SH-SY5Y (cell line): ENCODE measurements around the gene GAS7.

Experiments used
- GATA2 ChIP-seq: IDR thresholded peaks from 2 replicates; pipeline ENCODE4 v1.6.1; 2011; ENCODE audit warnings: mild to moderate bottlenecking, low read depth, low read length
- GATA3 ChIP-seq: IDR thresholded peaks from 2 replicates; pipeline ENCODE4 v1.6.1; 2011; ENCODE audit warnings: low read depth, mild to moderate bottlenecking, low read length, moderate library complexity

GAS7 gene

GRCh38 chr17:10121971-10122707 is 76.3 kb downstream of the GAS7 start:
- TF ChIP-seq GATA3 (no peak), GATA2 (no peak)

GRCh38 chr17:10120749-10121148 is 77.7 kb downstream of the GAS7 start:
- no peak for TF ChIP-seq GATA2
- no peak for TF ChIP-seq GATA3

- TF ChIP-seq GATA3 (no peak), GATA2 (no peak)
Measured at GRCh38 chr17:10120109-10120485, 78.3 kb downstream of the GAS7 start.

- no peak for TF ChIP-seq GATA3
- no peak for TF ChIP-seq GATA2
Measured at GRCh38 chr17:10119203-10120108, 79.0 kb downstream of the GAS7 start.

GRCh38 chr17:10118788-10119130 is 79.6 kb downstream of the GAS7 start:
- TF ChIP-seq GATA3: no peak
- no peak for TF ChIP-seq GATA2

- TF ChIP-seq GATA2 (no peak), GATA3 (no peak)
Measured at GRCh38 chr17:10117581-10118001, 80.8 kb downstream of the GAS7 start.

GRCh38 chr17:10116753-10117420 is 81.5 kb downstream of the GAS7 start:
- TF ChIP-seq GATA2 (no peak), GATA3 (no peak)

GRCh38 chr17:10116267-10116666 is 82.1 kb downstream of the GAS7 start:
- TF ChIP-seq GATA3 (no peak), GATA2 (no peak)

GRCh38 chr17:10115536-10115932 is 82.9 kb downstream of the GAS7 start:
- TF ChIP-seq GATA2 (no peak), GATA3 (no peak)

- TF ChIP-seq GATA2 (no peak; the same call in 1 of the 2 replicates), GATA3 (no peak)
Measured at GRCh38 chr17:10114931-10115535, 83.4 kb downstream of the GAS7 start.

GRCh38 chr17:10112962-10113361 is 85.4 kb downstream of the GAS7 start:
- TF ChIP-seq GATA3: no peak
- no peak for TF ChIP-seq GATA2

- no peak for TF ChIP-seq GATA3
- TF ChIP-seq GATA2: no peak
Measured at GRCh38 chr17:10111907-10112452, 86.4 kb downstream of the GAS7 start.

- TF ChIP-seq GATA3 (no peak), GATA2 (no peak)
Measured at GRCh38 chr17:10109146-10109545, 89.3 kb downstream of the GAS7 start.

- TF ChIP-seq GATA3 (no peak), GATA2 (no peak)
Measured at GRCh38 chr17:10107316-10108165, 90.9 kb downstream of the GAS7 start.
